Activated T-helper 1 cell treated with anti-CD3 and anti-CD28 coated beads, Interleukin-2, amount 50 U/mL, for 16 hours (primary cell): ENCODE data around the gene BMI1.
"Not testable (repeated sequence)": the region's sequence is repeated elsewhere in the genome, so short reads cannot be mapped to it uniquely, and the experiment has no call there.

Experiments
- DNase-seq, 2 donors: peaks; one replicate each; pipeline ENCODE4 v3.0.0-alpha.2; 2020; ENCODE audit warnings: low read depth in 1 of 2, low spot score in 1 of 2

The BMI1 gene

GRCh38 chr10:22338931-22339330, 18.0 kb downstream of the BMI1 start:
- no peak for DNase-seq

- no peak for DNase-seq
These were observed 18.9 kb downstream of the BMI1 start for GRCh38 chr10:22339761-22340328.

GRCh38 chr10:22340329-22341189, 19.7 kb downstream of the BMI1 start:
- DNase-seq = peak; percentile 16 to 42

DNA sequence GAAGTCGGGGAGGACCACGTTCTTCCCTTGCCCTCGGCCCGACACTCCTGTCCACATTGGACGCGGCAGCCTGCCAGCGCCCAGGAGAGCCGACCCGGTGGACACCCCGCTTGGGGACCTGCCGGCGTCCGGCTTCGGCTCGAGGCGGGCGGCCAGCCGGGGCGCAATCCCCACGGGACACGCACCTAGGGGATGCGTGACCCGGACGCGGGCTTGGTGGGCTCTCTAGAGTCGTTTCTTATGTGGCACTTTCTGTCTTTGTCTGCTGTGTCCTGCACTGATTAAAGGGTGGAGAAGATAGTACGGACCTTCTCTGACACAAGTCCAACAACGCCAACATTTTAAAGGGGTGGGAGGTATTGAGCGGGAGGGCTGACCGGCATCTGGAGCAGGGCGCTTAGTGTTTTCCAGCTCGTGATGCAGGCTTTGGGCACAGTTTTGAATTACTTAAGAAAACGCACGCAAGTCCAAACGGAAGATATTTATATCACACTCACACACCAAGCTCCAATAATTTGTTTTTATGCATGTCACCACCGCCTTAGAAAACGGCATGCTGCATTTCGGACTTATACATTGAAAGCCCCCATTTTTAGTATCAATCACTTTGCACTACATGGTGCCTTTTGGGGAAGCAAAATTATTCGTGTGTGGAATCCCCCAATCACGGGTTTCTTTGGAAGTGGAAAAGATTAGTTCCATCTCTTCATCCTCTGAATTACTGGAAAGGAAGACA, 20.5 kb downstream of the BMI1 start:
- no peak for DNase-seq

GRCh38 chr10:22341926-22342196, 21.0 kb downstream of the BMI1 start:
- DNase-seq = no peak

GRCh38 chr10:22342421-22342820, 21.5 kb downstream of the BMI1 start:
- no peak for DNase-seq

DNA sequence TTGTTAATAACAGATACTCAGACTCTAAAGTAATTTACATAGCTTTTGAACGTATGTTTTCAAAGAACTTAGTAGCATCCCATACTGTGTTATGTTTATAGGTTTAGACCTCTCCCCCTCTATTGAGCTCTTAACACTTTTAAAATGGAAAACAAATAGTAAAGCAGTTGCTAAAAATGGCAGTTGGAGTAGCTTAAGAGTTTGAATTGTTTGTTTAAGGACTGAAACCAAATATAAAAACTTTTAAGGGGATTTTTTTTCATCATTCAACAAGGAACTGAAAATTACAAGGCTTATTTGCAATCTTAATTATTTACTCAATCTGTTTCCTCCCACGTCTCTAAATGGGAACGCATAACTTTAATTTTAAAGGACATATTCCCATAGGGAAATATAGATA, 22.8 kb downstream of the BMI1 start:
- no peak for DNase-seq

DNA sequence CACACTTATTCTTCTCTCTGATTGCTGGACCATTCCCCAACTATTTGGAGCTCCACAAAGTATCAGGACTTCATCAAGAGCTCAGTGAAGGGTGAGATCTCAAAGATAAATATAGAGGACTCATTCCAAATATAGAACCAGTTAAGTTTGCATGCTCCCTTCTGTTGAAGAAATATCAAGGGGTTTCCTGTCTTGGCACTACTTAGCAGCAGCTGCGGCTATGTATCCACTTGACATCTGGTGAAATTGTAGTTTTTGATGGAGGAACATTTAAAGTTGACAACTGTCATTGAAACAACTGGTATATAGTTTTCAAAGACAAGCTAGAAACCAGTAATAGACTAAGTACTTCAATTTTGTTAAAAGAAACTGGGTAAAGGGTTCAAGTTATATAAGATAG, 23.4 kb downstream of the BMI1 start:
- DNase-seq = no peak

DNA sequence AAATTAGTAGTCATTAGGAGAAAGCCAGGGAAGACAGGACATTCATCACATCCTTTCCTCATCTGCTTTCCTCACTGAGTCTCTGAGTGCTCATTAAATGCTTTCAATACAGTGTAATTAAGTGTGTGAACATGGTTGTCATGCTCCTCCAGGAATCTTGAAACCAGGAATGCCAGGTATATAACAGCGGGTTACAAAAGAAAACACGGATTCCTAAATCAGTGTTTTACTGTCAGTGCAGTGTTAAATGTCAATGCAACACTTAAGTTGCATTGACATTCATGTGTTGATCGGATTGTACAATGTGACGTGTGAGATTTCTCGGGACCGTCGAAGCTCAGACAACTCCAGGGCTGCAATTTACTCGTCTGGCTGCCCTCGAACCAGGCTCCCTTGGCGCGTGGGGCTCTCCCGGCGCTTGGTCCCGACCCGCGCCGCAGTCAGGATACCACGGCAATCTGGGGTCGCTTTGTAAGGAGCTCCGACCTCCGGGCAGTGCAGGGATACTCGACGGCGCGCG, 23.9 kb downstream of the BMI1 start:
- no peak for DNase-seq

GRCh38 chr10:22345301-22346095, 24.6 kb downstream of the BMI1 start, which contains the start of gene SPAG6:
SPAG6 (plus strand) TSS chr10:22345496; CDS start chr10:22345612, 116 bp downstream.
- DNase-seq = no peak

- no peak for DNase-seq
These were observed 25.3 kb downstream of the BMI1 start for GRCh38 chr10:22346096-22346661.

DNA sequence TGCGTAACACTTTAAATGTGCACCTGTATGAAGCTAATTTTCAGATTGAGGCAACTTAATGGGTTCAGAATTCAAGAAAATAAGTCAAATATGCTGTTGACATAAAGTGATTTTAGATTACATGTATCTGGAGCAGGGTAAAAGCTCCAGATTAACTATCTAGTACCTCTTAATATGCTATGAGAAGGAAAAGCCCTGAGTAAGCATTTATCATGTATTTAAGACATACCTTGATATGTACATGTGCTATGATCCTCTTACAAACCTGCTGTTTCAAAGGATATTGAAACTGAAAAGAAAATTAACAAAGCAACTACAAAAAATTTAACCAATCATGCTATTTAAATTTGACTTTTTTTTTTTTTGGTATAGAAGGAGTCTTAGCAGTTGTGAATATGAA, 28.9 kb downstream of the BMI1 start:
- no peak for DNase-seq

DNA sequence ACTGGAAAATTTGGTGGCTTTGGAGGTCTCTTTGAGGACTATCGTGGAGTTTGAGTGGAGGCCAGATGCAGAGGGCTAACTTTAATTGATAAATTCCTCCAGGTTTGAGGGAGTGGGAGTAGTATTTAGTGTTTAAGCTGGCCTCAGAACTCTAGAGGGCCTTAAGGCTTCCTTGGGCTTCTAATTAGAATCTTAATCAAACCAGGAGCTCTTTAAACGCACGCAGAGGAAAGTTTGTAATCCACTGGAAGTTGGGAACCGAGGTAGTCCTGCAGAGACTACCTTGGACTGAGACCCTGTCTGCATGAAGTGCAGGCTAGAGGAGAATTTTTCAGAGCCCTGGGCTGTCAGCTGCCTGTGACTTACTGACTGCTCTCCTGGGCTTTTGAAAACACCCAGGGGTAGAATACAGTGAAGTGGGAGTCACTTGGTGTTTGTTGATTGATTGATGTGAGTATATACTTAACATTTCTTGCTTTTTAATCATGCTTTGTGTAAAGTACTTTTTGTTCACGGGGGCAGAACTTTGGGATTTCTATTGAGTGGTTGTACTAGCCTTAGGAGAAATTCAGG, 30.3 kb downstream of the BMI1 start:
- no peak for DNase-seq

- DNase-seq = no peak
These were observed 35.5 kb downstream of the BMI1 start for GRCh38 chr10:22356324-22356873.

- DNase-seq = not testable (repeated sequence)
These were observed 36.9 kb downstream of the BMI1 start for GRCh38 chr10:22357770-22358169.

- no peak for DNase-seq
These were observed 42.4 kb downstream of the BMI1 start for GRCh38 chr10:22363305-22363704.

DNA sequence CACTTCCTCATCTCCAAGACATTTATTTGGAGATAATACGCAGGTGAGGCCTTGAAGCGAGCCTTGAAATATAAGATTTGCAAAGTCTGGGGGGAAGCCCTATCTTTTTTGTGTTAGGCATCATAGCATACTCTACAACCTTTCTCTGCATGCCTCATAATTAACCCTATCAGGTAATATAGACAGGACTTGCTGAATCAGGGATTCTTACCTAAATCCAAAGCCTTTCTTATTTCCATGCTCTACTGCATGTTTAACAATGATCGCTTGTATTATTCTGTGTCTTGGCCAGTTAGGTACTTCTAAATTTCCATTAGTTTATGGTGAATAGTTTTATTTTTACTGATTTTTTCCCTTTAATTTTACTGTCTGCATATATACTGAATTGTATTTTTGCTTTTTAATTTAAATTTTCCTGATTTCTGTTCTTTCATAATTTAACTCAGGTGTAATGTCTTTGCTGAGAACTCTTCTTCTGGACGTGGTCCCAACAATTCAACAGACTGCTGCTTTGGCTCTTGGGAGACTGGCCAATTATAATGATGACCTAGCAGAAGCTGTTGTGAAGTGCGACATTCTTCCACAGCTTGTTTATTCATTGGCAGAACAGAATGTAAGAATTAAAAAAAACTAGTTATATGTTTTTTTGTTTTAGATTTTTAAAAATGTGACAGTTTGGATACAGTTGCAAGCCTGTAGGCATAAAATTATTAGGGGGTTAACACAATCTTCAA, 43.7 kb downstream of the BMI1 start:
- no peak for DNase-seq

GRCh38 chr10:22365233-22365632, 44.3 kb downstream of the BMI1 start:
- DNase-seq = no peak

- no peak for DNase-seq
These were observed 44.9 kb downstream of the BMI1 start for GRCh38 chr10:22365644-22366434.
